Skeletal muscle tissue (tissue), 4 donors: ENCODE measurements around the gene TFEB. TPM values are rescaled to one million over a fixed set of nuclear protein-coding genes. Genes with fewer than 3 reads are reported as not detected.
A peak's percentile ranks its signal among the peaks of the same experiment; 100 is the strongest.

ENCODE experiments used
- H3K27ac ChIP-seq: one replicate; pipeline ENCODE4 v1.7.0; 2013; ENCODE audit warnings: mild to moderate bottlenecking, low read depth, low read length, inconsistent platforms
- H3K27me3 ChIP-seq, 3 donors: one replicate each; pipeline ENCODE4 v1.7.0; 2013; ENCODE audit warnings: low read length in 3 of 3; ENCODE audit not compliant: control insufficient read depth in 3 of 3, insufficient read depth in 3 of 3
- H3K36me3 ChIP-seq, 3 donors: one replicate each; pipeline ENCODE4 v1.7.0; 2013; ENCODE audit warnings: low read length in 3 of 3; ENCODE audit not compliant: control insufficient read depth in 3 of 3, insufficient read depth in 3 of 3
- H3K4me1 ChIP-seq, 3 donors: one replicate each; pipeline ENCODE4 v1.7.0; 2013; ENCODE audit warnings: low read length in 3 of 3, mild to moderate bottlenecking in 3 of 3; ENCODE audit not compliant: control insufficient read depth in 3 of 3, insufficient read depth in 3 of 3
- H3K4me3 ChIP-seq, 3 donors: one replicate each; pipeline ENCODE4 v1.7.0; 2013; ENCODE audit warnings: low read length in 3 of 3
- H3K9ac ChIP-seq, 3 donors: one replicate each; pipeline ENCODE4 v1.7.0; 2013; ENCODE audit warnings: low read length in 3 of 3, mild to moderate bottlenecking in 3 of 3, moderate library complexity in 2 of 3, low read depth in 1 of 3
- H3K9me3 ChIP-seq, 3 donors: one replicate each; pipeline ENCODE4 v1.7.0; 2013; ENCODE audit warnings: low read length in 3 of 3; ENCODE audit not compliant: control insufficient read depth in 3 of 3
- total RNA-seq: library from RNA; depleted of rRNA; stranded (reverse); fragments of >200 nt; gene quantifications from one replicate; pipeline ENCODE4 v1.2.3, GENCODE V29; 2014
- donor health status: Osteomylitis.

TFEB gene
- total RNA-seq, 1 donor from 2014 or later = 7.8 TPM

GRCh38 chr6:41732149-41732548 is 3.3 kb downstream of the TFEB start:
- peaks cover 66 to 74% (median 72%) of the 10 kb centered on the region in 3 donors for H3K4me1 ChIP-seq
- H3K27ac ChIP-seq = peak overlapping the region; percentile 45
- peak overlapping the region in 2 of 3 donors; percentile 81 to 87 for H3K9ac ChIP-seq
- peaks cover 0 to 3% (median 0%) of the 10 kb centered on the region in 3 donors for H3K36me3 ChIP-seq
- H3K4me3 ChIP-seq = peak overlapping the region in 2 of 3 donors; percentile 77 to 78
- no peaks in the 10 kb centered on the region for H3K27me3 ChIP-seq
- H3K9me3 ChIP-seq = no peaks in the 10 kb centered on the region

GRCh38 chr6:41731561-41732086 is 3.8 kb downstream of the TFEB start:
- Histone ChIP-seq H3K4me3 (peak overlapping the region in 2 of 3 donors; percentile 77 to 78), H3K9ac (peak overlapping the region; percentile 63 to 87 (median 66)), H3K4me1 (peaks cover 70 to 80% (median 77%) of the 10 kb centered on the region in 3 donors), H3K9me3 (no peaks in the 10 kb centered on the region), H3K27ac (peak overlapping the region; percentile 45), H3K36me3 (peaks cover 0 to 3% (median 0%) of the 10 kb centered on the region in 3 donors), H3K27me3 (no peaks in the 10 kb centered on the region)

GRCh38 chr6:41730531-41731436 is 4.6 kb downstream of the TFEB start:
- Histone ChIP-seq H3K36me3 (peaks cover 0 to 3% (median 0%) of the 10 kb centered on the region in 3 donors), H3K4me3 (peak overlapping the region in 2 of 3 donors; percentile 22 to 77), H3K9me3 (no peaks in the 10 kb centered on the region), H3K27ac (peak overlapping the region; percentile 45), H3K4me1 (peaks cover 68 to 84% (median 73%) of the 10 kb centered on the region in 3 donors), H3K9ac (peak overlapping the region in 2 of 3 donors; percentile 60 to 63), H3K27me3 (no peaks in the 10 kb centered on the region)

GRCh38 chr6:41729624-41730023 is 5.8 kb downstream of the TFEB start:
- peak overlapping the region; percentile 83 for H3K27ac ChIP-seq
- no peaks in the 10 kb centered on the region for H3K27me3 ChIP-seq
- peak overlapping the region in 1 of 3 donors; percentile 1 for H3K4me3 ChIP-seq
- peaks cover 75 to 94% (median 80%) of the 10 kb centered on the region in 3 donors for H3K4me1 ChIP-seq
- H3K36me3 ChIP-seq = peaks cover 0 to 3% (median 0%) of the 10 kb centered on the region in 3 donors
- H3K9ac ChIP-seq = peak overlapping the region in 2 of 3 donors; percentile 42 to 54
- H3K9me3 ChIP-seq = no peaks in the 10 kb centered on the region

GRCh38 chr6:41728954-41729353 is 6.5 kb downstream of the TFEB start:
- Histone ChIP-seq H3K36me3 (peaks cover 0 to 3% (median 0%) of the 10 kb centered on the region in 3 donors), H3K4me3 (peak overlapping the region in 2 of 3 donors; percentile 29 to 35), H3K27me3 (no peaks in the 10 kb centered on the region), H3K9ac (peak overlapping the region; percentile 47 to 74 (median 57)), H3K4me1 (peaks cover 82 to 98% (median 86%) of the 10 kb centered on the region in 3 donors), H3K27ac (peak overlapping the region; percentile 83), H3K9me3 (no peaks in the 10 kb centered on the region)

- Histone ChIP-seq H3K27me3 (no peaks in the 10 kb centered on the region), H3K4me1 (peaks cover 82 to 98% (median 86%) of the 10 kb centered on the region in 3 donors), H3K4me3 (peak overlapping the region; percentile 30 to 49 (median 35)), H3K27ac (peak overlapping the region; percentile 83), H3K36me3 (peaks cover 0 to 3% (median 0%) of the 10 kb centered on the region in 3 donors), H3K9me3 (no peaks in the 10 kb centered on the region), H3K9ac (peak overlapping the region; percentile 47 to 74 (median 61))
These were observed 7.1 kb downstream of the TFEB start for GRCh38 chr6:41728073-41728936.

- H3K9ac ChIP-seq = peak overlapping the region in 2 of 3 donors; percentile 61 to 74
- peak overlapping the region in 2 of 3 donors; percentile 24 to 30 for H3K4me3 ChIP-seq
- H3K9me3 ChIP-seq = no peaks in the 10 kb centered on the region
- peaks cover 82 to 98% (median 86%) of the 10 kb centered on the region in 3 donors for H3K4me1 ChIP-seq
- peak overlapping the region; percentile 83 for H3K27ac ChIP-seq
- H3K27me3 ChIP-seq = no peaks in the 10 kb centered on the region
- H3K36me3 ChIP-seq = peaks cover 0 to 3% (median 0%) of the 10 kb centered on the region in 3 donors
These were observed 7.7 kb downstream of the TFEB start for GRCh38 chr6:41727705-41728072.

- Histone ChIP-seq H3K27ac (peak overlapping the region; percentile 83), H3K4me3 (peak overlapping the region in 1 of 3 donors; percentile 27), H3K36me3 (no peaks in the 10 kb centered on the region), H3K9ac (peak overlapping the region in 1 of 3 donors; percentile 74), H3K9me3 (no peaks in the 10 kb centered on the region), H3K4me1 (peaks cover 80 to 96% (median 83%) of the 10 kb centered on the region in 3 donors), H3K27me3 (no peaks in the 10 kb centered on the region)
These were observed 8.5 kb downstream of the TFEB start for GRCh38 chr6:41726876-41727275.
